PC-3 (cell line): Measurements from ENCODE around the gene CD9. TPM values are rescaled to one million over a fixed set of nuclear protein-coding genes. Genes with fewer than 3 reads are reported as not detected.

Experiments
- ATAC-seq: fragments of 200-7000 bp; cut with Tn5 transposase; 2 replicates; pipeline ENCODE4 v1.9.1; 2020; ENCODE audit warnings: mild to moderate bottlenecking, moderate library complexity
- BruUV-seq: library from RNA; stranded (reverse); fragments of 400-500 nt; replicated peaks from 2 replicates; lab custom pipeline; 2021; lab: Mats Ljungman, UMichigan
- CTCF ChIA-PET: fragments of 300-600 bp; sonication (Branson Sonifier 250); formaldehyde crosslinking; loops from one replicate; lab custom pipeline; 2022; ENCODE audit warnings: antibody characterized with exemption; lab: Charles Lee
- POLR2A ChIA-PET: fragments of 300-600 bp; sonication (Branson Sonifier 250); formaldehyde crosslinking; loops from one replicate; lab custom pipeline; 2022; ENCODE audit warnings: antibody characterized with exemption; ENCODE audit not compliant: unreplicated experiment; lab: Charles Lee
- DNase-seq: peaks from one replicate; pipeline ENCODE4 v3.0.0-alpha.2; 2015
- H2AFZ ChIP-seq: fragments of 300-600 bp; sonication (generic); 2 replicates; pipeline ENCODE4 v1.6.0; 2016; ENCODE audit warnings: antibody characterized with exemption, low read length
- H3F3A ChIP-seq: fragments of 300-600 bp; sonication (generic); one replicate; pipeline ENCODE4 v1.6.0; 2017; ENCODE audit warnings: antibody characterized with exemption, low read length, control low read depth, mild to moderate bottlenecking; ENCODE audit not compliant: unreplicated experiment
- H3K27ac ChIP-seq: fragments of 300-600 bp; sonication (generic); 2 replicates; pipeline ENCODE4 v1.5.1; 2016; ENCODE audit warnings: mild to moderate bottlenecking, low read length
- H3K27me3 ChIP-seq: fragments of 300-600 bp; sonication (generic); 2 replicates; pipeline ENCODE4 v1.6.1; 2016; ENCODE audit warnings: low read length, mixed read lengths
- H3K36me3 ChIP-seq: fragments of 300-600 bp; sonication (generic); 2 replicates; pipeline ENCODE4 v1.6.1; 2016; ENCODE audit warnings: low read depth, mixed run types, low read length, mixed read lengths
- H3K4me1 ChIP-seq: fragments of 300-600 bp; sonication (generic); 2 replicates; pipeline ENCODE4 v1.5.1; 2016; ENCODE audit warnings: low read length; ENCODE audit not compliant: insufficient read depth
- H3K4me2 ChIP-seq: fragments of 300-600 bp; sonication (generic); 2 replicates; pipeline ENCODE4 v1.6.0; 2016; ENCODE audit warnings: low read length
- H3K4me3 ChIP-seq: fragments of 300-600 bp; sonication (generic); 2 replicates; pipeline ENCODE4 v1.5.1; 2016; ENCODE audit warnings: mild to moderate bottlenecking, low read length, mixed read lengths
- H3K79me2 ChIP-seq: fragments of 300-600 bp; sonication (generic); 2 replicates; pipeline ENCODE4 v1.6.1; 2017; ENCODE audit warnings: low read length, mixed read lengths
- H3K9ac ChIP-seq: fragments of 300-600 bp; sonication (generic); 2 replicates; pipeline ENCODE4 v1.6.0; 2016; ENCODE audit warnings: mild to moderate bottlenecking, low read length
- H3K9me2 ChIP-seq: fragments of 300-600 bp; sonication (generic); replicated peaks from 2 replicates; pipeline ENCODE4 v1.6.1; 2016; ENCODE audit warnings: mixed run types, low read length, mixed read lengths
- H3K9me3 ChIP-seq: fragments of 300-600 bp; sonication (generic); 2 replicates; pipeline ENCODE4 v1.6.1; 2016; ENCODE audit warnings: low read length, mixed read lengths
- H4K20me1 ChIP-seq: fragments of 300-600 bp; sonication (generic); 2 replicates; pipeline ENCODE4 v1.6.1; 2016; ENCODE audit warnings: low read length, mixed read lengths
- CTCF ChIP-seq: fragments of 300-600 bp; sonication (generic); conservative IDR thresholded peaks from 2 replicates; pipeline ENCODE4 v1.5.1; 2017; ENCODE audit warnings: antibody characterized with exemption, low read depth, mild to moderate bottlenecking, low read length
- EZH2 ChIP-seq: fragments of 300-600 bp; sonication (generic); IDR thresholded peaks from one replicate; pipeline ENCODE4 v1.6.1; 2017; ENCODE audit warnings: antibody characterized with exemption, mild to moderate bottlenecking, low read length; ENCODE audit not compliant: unreplicated experiment
- EZH2phosphoT487 ChIP-seq: fragments of 300-600 bp; sonication (generic); IDR thresholded peaks from 2 replicates; pipeline ENCODE4 v1.6.1; 2018; ENCODE audit warnings: mild to moderate bottlenecking, antibody characterized with exemption, low read length, borderline replicate concordance
- intact Hi-C: fragments of 100-400 bp; cut with micrococcal nuclease; formaldehyde crosslinking; loops from 2 replicates; pipeline ENCODE4 v1.9.0; 2023
- total RNA-seq: library from RNA; depleted of rRNA; stranded (reverse); fragments of >200 nt; gene quantifications from 2 replicates; pipeline ENCODE4 v1.2.3, GENCODE V29; 2014

Gene CD9
- total RNA-seq, 1 experiment from 2014 or later = 174 TPM

- Histone ChIP-seq H3K9me2 (no peaks in the 10 kb centered on the region), H3K27me3 (no peaks in the 10 kb centered on the region), H3K36me3 (no peaks in the 10 kb centered on the region), H2AFZ (no peak overlapping the region), H3K4me1 (peaks cover 5% of the 10 kb centered on the region; the same call in 1 of the 2 replicates), H3K4me3 (no peak overlapping the region), H4K20me1 (no peaks in the 10 kb centered on the region), H3K9me3 (no peaks in the 10 kb centered on the region), H3F3A (no peaks in the 10 kb centered on the region), H3K4me2 (no peak overlapping the region), H3K27ac (no peak overlapping the region), H3K79me2 (no peaks in the 10 kb centered on the region), H3K9ac (no peak overlapping the region)
- ChIA-PET CTCF (no interaction called here), POLR2A (no interaction called here)
- no peak for ATAC-seq
- DNase-seq = no peak
- no peak for TF ChIP-seq EZH2
- no peak for TF ChIP-seq EZH2phosphoT487
- TF ChIP-seq CTCF = no peak
- no TSS peak for BruUV-seq
- intact Hi-C loops = no loop called here
These were observed 54.3 kb downstream of the CD9 start for GRCh38 chr12:6254491-6254890.

GRCh38 chr12:6257007-6257406, 56.8 kb downstream of the CD9 start:
- Histone ChIP-seq H3K9me3 (no peaks in the 10 kb centered on the region), H3K9me2 (no peaks in the 10 kb centered on the region), H3K9ac (no peak overlapping the region), H3K36me3 (no peaks in the 10 kb centered on the region), H3K4me2 (no peak overlapping the region), H3K4me3 (no peak overlapping the region), H3F3A (no peaks in the 10 kb centered on the region), H3K27ac (no peak overlapping the region), H4K20me1 (no peaks in the 10 kb centered on the region), H3K79me2 (no peaks in the 10 kb centered on the region), H3K4me1 (no peaks in the 10 kb centered on the region), H3K27me3 (no peaks in the 10 kb centered on the region), H2AFZ (no peak overlapping the region)
- ATAC-seq (peak; percentile 64), DNase-seq (peak; percentile 38)
- BruUV-seq = no TSS peak
- intact Hi-C loops = no loop called here
- ChIA-PET CTCF (no interaction called here), POLR2A (no interaction called here)
- TF ChIP-seq EZH2phosphoT487 = no peak
- TF ChIP-seq EZH2 = no peak
- TF ChIP-seq CTCF = no peak

GRCh38 chr12:6262211-6262610, 62.0 kb downstream of the CD9 start:
- ATAC-seq (no peak), DNase-seq (no peak)
- Histone ChIP-seq H3K9ac (no peak overlapping the region), H3K9me3 (no peaks in the 10 kb centered on the region), H3K27ac (no peak overlapping the region), H3K4me1 (peaks cover 8% of the 10 kb centered on the region; the same call in 1 of the 2 replicates), H3K79me2 (no peaks in the 10 kb centered on the region), H2AFZ (no peak overlapping the region), H4K20me1 (no peaks in the 10 kb centered on the region), H3K9me2 (no peaks in the 10 kb centered on the region), H3K36me3 (no peaks in the 10 kb centered on the region), H3K4me3 (no peak overlapping the region), H3K4me2 (no peak overlapping the region), H3F3A (no peaks in the 10 kb centered on the region), H3K27me3 (no peaks in the 10 kb centered on the region)
- ChIA-PET POLR2A (no interaction called here), CTCF (no interaction called here)
- TF ChIP-seq EZH2 (no peak), EZH2phosphoT487 (no peak), CTCF (no peak)
- intact Hi-C loops = no loop called here
- no TSS peak for BruUV-seq
